Ascending aorta (tissue), 2 donors: ENCODE results near the gene AMPD3. TPM values are rescaled to one million over a fixed set of nuclear protein-coding genes. Genes with fewer than 3 reads are reported as not detected.

Source experiments
- DNase-seq, 2 donors: peaks; one replicate each; pipeline ENCODE4 v3.0.0-alpha.2; 2019; ENCODE audit warnings: low spot score in 2 of 2
- H3K27ac ChIP-seq, 2 donors: fragments of 200-600 bp; sonication (generic); one replicate each; pipeline ENCODE4 v1.5.1; 2016 to 2017; ENCODE audit warnings: mild to moderate bottlenecking in 1 of 2
- H3K27me3 ChIP-seq: fragments of 200-600 bp; sonication (generic); one replicate; pipeline ENCODE4 v1.5.1; 2017
- H3K36me3 ChIP-seq, 2 donors: fragments of 200-600 bp; sonication (generic); one replicate each; pipeline ENCODE4 v1.5.1; 2016
- H3K4me1 ChIP-seq, 2 donors: fragments of 200-600 bp; sonication (generic); one replicate each; pipeline ENCODE4 v1.5.1; 2016 to 2017; ENCODE audit warnings: mild to moderate bottlenecking in 1 of 2
- H3K4me3 ChIP-seq, 2 donors: fragments of 200-600 bp; sonication (generic); one replicate each; pipeline ENCODE4 v1.5.1; 2016 to 2017; ENCODE audit warnings: mild to moderate bottlenecking in 1 of 2
- H3K9me3 ChIP-seq, 2 donors: fragments of 200-600 bp; sonication (generic); one replicate each; pipeline ENCODE4 v1.5.1; 2016
- intact Hi-C: fragments of 100-400 bp; cut with DNase I; formaldehyde crosslinking; loops from one replicate; pipeline ENCODE4 v1.15.1; 2023
- total RNA-seq: library from RNA; depleted of rRNA; stranded (reverse); fragments of >200 nt; gene quantifications from one replicate; pipeline ENCODE4 v1.1.0, GENCODE V29; 2016
- TF ChIP-seq, protein P1 (sequence below), 3 experiments: fragments of 200-600 bp in 2 of 3; fragments of 450-650 bp in 1 of 3; sonication (generic) in 2 of 3; IDR thresholded peaks; one replicate each; pipeline ENCODE4 v1.5.1; 2016 to 2019; ENCODE audit warnings: antibody characterized with exemption in 3 of 3, mild to moderate bottlenecking in 1 of 3, moderate library complexity in 1 of 3

Gene AMPD3
- total RNA-seq, 1 donor from 2014 or later: 2.3 TPM

DNA sequence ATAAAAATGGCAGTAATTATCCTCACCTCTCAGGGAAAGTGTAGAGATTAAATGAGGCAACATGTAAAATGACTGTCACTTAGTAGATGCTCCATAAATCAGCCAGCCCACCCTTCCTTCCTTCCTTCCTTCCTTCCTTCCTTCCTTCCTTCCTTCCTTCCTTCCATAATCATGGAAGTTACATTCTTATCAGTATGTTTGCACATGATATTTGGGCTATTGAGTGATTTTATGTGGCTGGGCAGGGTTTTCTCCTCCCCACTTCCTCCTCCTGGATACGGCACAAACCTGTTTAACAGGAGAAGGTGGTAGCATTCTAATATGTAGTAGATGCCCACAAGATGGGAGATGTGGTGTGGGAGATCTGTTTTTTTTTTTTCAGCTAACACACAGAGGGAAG is 101.5 kb downstream of the AMPD3 start:
- DNase-seq: no peak
- no peak overlapping the region for H3K27ac ChIP-seq
- intact Hi-C loops: no loop called here
- no peaks in the 10 kb centered on the region for H3K4me1 ChIP-seq
- no peaks in the 10 kb centered on the region for H3K27me3 ChIP-seq
- TF ChIP-seq, protein P1, sequence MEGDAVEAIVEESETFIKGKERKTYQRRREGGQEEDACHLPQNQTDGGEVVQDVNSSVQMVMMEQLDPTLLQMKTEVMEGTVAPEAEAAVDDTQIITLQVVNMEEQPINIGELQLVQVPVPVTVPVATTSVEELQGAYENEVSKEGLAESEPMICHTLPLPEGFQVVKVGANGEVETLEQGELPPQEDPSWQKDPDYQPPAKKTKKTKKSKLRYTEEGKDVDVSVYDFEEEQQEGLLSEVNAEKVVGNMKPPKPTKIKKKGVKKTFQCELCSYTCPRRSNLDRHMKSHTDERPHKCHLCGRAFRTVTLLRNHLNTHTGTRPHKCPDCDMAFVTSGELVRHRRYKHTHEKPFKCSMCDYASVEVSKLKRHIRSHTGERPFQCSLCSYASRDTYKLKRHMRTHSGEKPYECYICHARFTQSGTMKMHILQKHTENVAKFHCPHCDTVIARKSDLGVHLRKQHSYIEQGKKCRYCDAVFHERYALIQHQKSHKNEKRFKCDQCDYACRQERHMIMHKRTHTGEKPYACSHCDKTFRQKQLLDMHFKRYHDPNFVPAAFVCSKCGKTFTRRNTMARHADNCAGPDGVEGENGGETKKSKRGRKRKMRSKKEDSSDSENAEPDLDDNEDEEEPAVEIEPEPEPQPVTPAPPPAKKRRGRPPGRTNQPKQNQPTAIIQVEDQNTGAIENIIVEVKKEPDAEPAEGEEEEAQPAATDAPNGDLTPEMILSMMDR (IDR thresholded peaks at IDR 0.05): no peak
- H3K36me3 ChIP-seq: peaks cover 0 to 21% of the 10 kb centered on the region in 2 donors
- no peaks in the 10 kb centered on the region for H3K9me3 ChIP-seq
- no peak overlapping the region for H3K4me3 ChIP-seq

Other genes starting within 250 kb of the AMPD3 start
- gene SBF2, start 161.0 kb upstream of the AMPD3 start, total RNA-seq: 34.5 TPM
- 56.8 TPM for gene ADM, start 150.2 kb upstream of the AMPD3 start, total RNA-seq
- 10.9 TPM for gene RNF141, start 85.9 kb downstream of the AMPD3 start, total RNA-seq
- 66.3 TPM for gene LYVE1, start 113.4 kb downstream of the AMPD3 start, total RNA-seq
- gene IRAG1, start 238.5 kb downstream of the AMPD3 start, total RNA-seq: 236 TPM